ENCODE measurements around the gene QSOX2.

The QSOX2 gene

GRCh38 chr9:136253246-136254130 is 7.9 kb upstream of the QSOX2 start:
- in situ Hi-C loops (cut with MboI; ENCODE audit: low sequenced_read_pairs), result no loop called here

DNA sequence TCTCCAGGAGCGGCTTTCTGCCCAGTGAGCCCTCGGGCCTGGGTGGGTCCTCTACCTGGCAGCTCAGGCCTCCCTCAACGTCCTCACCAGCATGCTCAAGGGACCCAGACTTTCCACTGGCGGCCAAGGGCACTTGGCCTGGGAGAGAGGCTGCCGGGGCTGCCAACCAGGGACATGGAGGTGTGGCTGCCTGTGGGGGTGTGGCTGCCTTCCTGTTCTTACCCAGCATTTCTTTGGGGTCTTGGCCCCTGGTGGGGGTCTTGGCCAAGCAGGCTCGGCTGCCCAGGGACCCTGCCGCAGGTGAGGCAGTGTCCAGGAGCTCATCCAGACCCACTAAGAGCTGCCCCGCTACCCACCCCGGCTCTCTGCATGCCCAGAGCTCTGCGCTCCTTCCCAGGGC is 7.2 kb upstream of the QSOX2 start:
- in situ Hi-C loops (cut with MboI; ENCODE audit: low sequenced_read_pairs), result no loop called here

DNA sequence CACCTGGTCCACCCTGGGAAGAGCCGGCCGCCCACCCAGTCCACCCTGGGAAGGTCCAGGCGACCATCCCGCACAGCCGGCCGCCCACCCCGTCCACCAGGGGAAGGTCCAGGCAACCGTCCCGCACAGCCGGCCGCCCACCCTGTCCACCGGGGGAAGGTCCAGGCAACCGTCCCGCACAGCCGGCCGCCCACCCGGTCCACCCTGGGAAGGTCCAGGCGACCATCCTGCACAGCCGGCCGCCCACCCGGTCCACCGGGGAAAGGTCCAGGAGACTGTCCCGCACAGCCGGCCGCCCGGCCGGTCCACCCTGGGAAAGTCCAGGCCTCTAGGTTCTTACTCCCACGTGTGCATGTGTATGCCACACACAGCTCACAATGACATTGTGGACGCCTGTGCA is 6.7 kb upstream of the QSOX2 start:
- in situ Hi-C loops (cut with MboI; ENCODE audit: low sequenced_read_pairs), result no loop called here

- in situ Hi-C loops (cut with MboI; ENCODE audit: low sequenced_read_pairs), result no loop called here
Observed at GRCh38 chr9:136251264-136252115, 5.9 kb upstream of the QSOX2 start.

- in situ Hi-C loops (cut with MboI; ENCODE audit: low sequenced_read_pairs), result no loop called here
Observed at GRCh38 chr9:136250676-136251075, 5.1 kb upstream of the QSOX2 start.

GRCh38 chr9:136249877-136250559 is 4.4 kb upstream of the QSOX2 start:
- in situ Hi-C loops (cut with MboI; ENCODE audit: low sequenced_read_pairs), result no loop called here

DNA sequence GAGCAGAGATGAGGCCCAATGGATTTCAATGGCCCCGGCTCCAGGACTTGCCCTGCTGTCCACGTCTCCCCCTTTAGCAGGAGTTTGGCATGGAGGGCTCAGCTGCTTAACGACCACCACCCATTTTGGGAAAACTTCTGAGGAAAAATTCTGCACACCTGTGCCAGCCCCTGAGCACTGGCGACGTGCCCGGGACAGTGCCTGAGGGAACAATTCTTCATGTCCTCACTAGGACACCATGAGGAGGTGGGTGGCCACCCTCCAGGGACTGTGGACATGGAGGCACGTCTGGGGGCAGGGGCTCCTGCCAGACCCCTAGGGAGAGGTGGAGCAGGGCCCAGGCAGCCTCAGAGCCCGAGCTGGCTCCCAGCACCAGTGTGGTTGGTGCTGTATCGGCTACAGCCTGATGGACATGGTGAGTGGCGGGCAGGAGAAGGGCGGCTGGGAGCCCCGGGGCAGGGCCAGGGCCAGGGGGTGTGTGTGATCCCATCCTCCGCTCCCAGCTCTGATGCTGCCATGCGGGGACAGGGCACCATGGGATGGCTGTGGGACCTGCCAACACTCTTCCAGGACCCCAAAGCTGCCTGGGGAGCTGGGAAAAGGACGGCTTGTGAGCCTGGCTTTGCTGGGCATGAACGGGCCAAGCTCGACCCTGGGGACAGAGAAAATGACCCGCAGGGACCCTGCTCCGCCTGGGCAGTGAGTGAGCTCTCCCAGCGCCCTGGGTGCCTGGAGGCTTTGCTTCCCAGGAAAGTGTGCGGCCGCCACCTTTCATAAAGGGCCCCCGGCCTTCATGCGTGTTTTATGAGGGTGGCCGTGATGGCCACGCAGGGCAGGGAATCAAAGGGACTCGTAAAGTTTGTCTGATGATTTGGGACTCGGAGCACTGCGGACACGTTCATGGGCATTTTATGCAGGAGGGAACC is 3.6 kb upstream of the QSOX2 start:
- in situ Hi-C loops (cut with MboI; ENCODE audit: low sequenced_read_pairs), result no loop called here

DNA sequence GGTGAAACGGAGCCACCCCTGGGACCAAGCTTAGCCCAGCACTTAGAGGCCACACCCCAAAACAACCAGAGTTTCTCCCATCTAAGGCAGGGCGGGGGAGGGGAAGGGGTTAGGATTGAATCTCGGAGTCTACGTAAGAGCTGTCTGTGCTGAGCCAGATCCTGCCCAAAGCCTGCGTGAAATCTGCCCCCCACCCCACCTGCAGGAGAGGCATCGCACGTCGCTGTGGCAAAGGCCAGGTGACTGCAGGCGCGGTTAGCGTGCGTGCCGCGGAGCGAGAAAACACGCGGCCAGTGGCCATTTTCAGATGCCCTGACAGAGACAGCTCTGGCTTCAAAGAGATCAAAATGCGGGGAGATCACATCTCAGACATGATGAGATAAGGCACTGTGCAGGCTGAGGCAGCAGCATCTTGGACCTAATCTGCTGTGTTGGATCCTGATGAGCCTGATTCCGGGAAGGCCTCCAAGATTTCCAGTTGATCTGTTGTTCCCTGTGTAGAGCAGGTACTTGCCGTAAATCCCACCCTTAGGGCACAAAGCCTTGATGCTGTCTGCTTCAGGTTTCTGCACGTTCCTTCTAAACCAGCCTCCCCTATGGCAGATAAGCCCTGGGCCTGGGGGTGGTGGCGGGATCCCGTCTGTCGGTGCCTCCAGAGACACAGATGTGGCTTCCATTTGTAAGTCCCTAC is 2.5 kb upstream of the QSOX2 start:
- in situ Hi-C loops (cut with MboI; ENCODE audit: low sequenced_read_pairs), result no loop called here

DNA sequence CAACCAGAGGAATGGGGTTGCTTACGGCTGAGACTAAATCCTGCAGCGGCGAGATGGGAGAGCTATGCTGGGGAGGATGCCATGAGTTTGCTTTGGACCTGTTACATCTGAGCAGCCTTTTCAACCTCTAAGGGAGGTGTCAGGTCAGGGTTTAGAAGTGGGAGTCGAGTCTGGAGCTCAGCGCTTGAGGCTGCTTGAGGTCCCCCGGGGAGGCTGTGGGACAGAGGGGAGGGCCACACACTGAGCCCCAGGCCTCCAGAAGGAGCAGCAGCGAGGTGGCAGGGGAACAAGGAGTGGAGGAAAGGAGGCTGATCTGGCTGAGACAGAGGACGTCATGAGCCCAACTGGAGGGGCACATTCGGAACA is 1.9 kb upstream of the QSOX2 start:
- in situ Hi-C loops (cut with MboI; ENCODE audit: low sequenced_read_pairs), result no loop called here

DNA sequence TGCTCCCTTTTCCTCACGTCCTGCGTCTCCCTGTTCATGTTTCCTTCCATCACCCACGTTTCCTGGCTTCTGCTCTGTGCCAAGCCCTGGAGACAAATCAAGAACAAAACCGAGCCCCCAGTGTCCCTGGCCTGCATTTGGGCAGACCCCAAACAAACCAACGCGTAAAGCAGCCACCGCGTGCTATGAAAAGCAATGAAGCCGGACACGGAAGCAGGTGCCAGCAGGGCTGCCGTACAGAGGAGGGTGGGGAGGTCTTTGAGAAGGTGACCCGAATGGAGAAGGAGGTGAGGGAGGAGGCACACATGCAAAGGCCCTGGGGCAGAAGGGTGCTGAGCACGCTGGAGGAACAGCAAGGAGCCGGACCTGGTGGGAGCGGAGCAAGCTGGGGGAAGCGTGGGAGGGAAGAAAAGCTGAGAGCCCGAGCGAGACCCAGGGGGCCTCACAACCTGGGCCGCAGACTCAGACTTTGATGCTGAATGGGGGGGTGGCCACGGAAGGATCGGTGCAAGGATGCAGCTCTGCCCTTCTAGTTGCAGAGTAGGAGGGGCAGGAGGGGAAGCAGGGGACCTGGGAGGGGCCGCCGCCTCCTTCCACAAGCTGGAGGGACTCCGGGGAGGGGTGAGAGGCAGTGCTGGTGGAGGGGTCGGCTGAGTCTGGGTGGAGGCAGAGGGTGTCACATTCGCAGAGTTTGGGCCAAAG is 1.4 kb upstream of the QSOX2 start:
- in situ Hi-C loops (cut with MboI; ENCODE audit: low sequenced_read_pairs), result no loop called here

- in situ Hi-C loops (cut with MboI; ENCODE audit: low sequenced_read_pairs), result no loop called here
Observed at GRCh38 chr9:136244969-136245218, 718 bp downstream of the QSOX2 start.

DNA sequence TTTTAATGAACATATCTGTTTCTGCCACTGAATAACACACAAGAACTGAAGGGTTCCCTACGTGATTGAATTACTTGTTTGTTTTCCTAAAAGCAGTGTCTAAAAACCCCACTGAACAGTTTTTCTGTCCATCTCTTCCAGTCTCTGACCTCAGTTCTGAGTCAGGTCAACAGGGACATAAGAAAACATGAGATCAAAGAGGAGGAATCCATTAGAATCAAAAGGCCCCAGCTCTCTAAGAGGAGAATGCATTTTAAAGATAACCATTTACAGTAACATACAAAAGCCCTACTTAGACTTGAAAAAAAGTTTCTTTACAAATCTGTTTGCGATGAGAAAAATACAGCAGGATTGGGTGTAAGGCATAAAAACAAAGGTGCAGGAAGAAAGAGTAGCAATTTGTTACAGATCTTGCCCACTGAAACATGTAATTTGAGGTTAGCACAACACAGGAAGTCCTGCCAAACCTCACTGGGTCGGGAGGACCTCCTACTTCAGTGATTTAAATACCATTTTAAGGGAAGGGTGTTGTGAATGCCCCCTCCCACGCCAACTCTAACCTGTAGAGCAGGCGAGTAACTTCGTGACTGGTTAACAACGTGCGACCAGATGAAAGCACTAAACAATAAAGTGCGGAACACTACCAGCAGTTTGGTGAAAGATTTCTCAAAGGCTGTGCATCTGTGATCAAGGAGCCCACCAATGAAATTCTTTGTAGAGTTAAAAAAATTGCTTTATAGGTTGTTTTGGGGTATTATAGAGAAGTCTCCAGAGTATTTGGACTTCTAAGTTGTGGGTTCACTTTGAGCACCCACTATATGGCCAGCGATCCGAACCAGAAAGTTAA is 1.3 kb downstream of the QSOX2 start:
- in situ Hi-C loops (cut with MboI; ENCODE audit: low sequenced_read_pairs), result no loop called here

DNA sequence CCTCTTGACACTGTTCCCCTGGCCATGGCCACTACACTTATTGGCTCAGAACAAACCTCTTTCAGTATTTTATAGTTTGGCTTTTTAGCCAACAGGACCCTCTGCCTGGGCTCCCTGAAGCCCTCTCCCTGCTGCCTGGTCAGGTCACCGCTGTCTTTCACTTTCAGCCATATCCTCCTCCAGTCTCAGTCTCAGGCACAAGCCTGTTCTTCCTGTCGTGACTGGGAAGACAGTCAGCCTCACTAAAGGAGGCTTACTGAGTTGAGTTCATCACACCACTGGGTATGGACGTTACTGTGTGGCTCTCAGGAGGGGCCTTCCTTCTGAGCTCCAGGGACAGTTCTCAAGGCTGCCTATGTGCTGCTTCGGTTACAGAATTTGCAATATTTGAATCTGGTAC is 2.0 kb downstream of the QSOX2 start:
- in situ Hi-C loops (cut with MboI; ENCODE audit: low sequenced_read_pairs), result no loop called here

DNA sequence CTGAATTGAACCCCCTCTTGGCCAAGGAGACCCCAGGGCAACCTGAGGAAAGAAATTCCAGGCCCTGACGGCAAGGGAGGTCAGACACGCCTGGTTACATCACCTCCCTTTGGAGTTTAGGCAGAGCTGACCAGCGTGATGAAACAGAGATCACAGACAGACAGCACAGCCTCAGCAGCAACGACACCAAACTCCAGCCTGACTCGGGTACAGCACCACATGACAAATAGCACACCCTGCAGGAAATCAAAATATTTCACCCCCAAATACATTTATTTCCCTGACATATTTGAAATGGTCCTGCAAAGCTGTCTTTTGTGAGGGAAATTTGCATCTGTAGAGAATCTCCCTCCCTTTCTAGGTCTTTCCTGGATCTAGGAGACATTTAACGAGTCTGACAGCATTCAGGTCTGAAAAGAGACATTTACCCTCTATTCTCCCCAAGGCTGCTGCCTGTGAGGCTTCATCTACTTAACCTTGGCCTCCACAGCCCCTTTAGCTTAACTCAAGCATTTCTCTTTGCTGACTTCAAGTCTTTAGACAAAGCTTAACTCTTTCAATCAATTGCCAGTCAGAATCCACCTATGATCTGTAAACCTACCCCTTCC is 2.6 kb downstream of the QSOX2 start:
- in situ Hi-C loops (cut with MboI; ENCODE audit: low sequenced_read_pairs), result no loop called here

DNA sequence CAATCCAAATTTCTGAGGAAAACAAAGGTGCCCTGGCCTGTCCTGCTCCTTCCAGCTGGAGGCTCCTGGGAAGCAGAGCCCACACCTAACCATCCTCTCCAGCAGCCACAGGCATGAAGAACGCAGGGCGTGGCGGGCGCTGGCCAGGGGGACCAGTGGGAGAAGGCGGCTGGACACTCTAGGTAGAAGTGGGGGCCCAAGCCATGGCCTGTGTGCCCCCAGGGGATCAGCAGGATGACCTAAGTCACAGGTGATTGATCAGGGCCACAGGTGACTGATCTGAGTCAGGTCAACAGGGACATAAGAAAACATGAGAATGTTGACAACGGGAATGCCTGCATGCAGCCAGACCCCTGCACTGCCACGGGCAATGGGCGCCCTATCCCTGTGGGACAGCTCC is 3.4 kb downstream of the QSOX2 start:
- in situ Hi-C loops (cut with MboI; ENCODE audit: low sequenced_read_pairs), result no loop called here

- in situ Hi-C loops (cut with MboI; ENCODE audit: low sequenced_read_pairs), result no loop called here
Observed at GRCh38 chr9:136241542-136241941, 4.1 kb downstream of the QSOX2 start.

- in situ Hi-C loops (cut with MboI; ENCODE audit: low sequenced_read_pairs), result no loop called here
Observed at GRCh38 chr9:136240941-136241340, 4.7 kb downstream of the QSOX2 start.

GRCh38 chr9:136239983-136240330 is 5.7 kb downstream of the QSOX2 start:
- in situ Hi-C loops (cut with MboI; ENCODE audit: low sequenced_read_pairs), result no loop called here

All from HL-60/S4 treated with retinoic acid at 250 ng/mL for 4 days and 3 days (cell line).